GM18951 (cell line): ENCODE measurements around the gene TBC1D21.
"Not testable (repeated sequence)": the region's sequence is repeated elsewhere in the genome, so short reads cannot be mapped to it uniquely, and the experiment has no call there.

Experiments used
- POLR2A ChIP-seq: IDR thresholded peaks from 4 replicates; pipeline ENCODE4 v1.6.1; 2011; ENCODE audit warnings: mild to moderate bottlenecking; ENCODE audit not compliant: insufficient read length, insufficient read depth; ENCODE audit errors: extremely low read depth
- in situ Hi-C: fragments of 300-500 bp; cut with MboI; formaldehyde crosslinking; loops from one replicate; pipeline ENCODE4 v1.12.0; 2022; ENCODE audit warnings: low sequenced_read_pairs, mixed read lengths, inconsistent platforms; ENCODE audit not compliant: unreplicated experiment

The TBC1D21 gene

GRCh38 chr15:73927476-73928240 lies 54.3 kb downstream of the TBC1D21 start:
- in situ Hi-C loops, result no loop called here
- TF ChIP-seq POLR2A, result no peak

GRCh38 chr15:73928241-73928579 lies 54.8 kb downstream of the TBC1D21 start:
- in situ Hi-C loops, result no loop called here
- no peak for TF ChIP-seq POLR2A

GRCh38 chr15:73928971-73929627 lies 55.7 kb downstream of the TBC1D21 start:
- TF ChIP-seq POLR2A, result no peak
- in situ Hi-C loops, result no loop called here

- in situ Hi-C loops, result no loop called here
- TF ChIP-seq POLR2A, result no peak
Measured at GRCh38 chr15:73930371-73930770, 57.0 kb downstream of the TBC1D21 start.

- in situ Hi-C loops, result no loop called here
- no peak for TF ChIP-seq POLR2A
Measured at GRCh38 chr15:73930790-73931281, 57.5 kb downstream of the TBC1D21 start.

GRCh38 chr15:73931441-73931840 lies 58.1 kb downstream of the TBC1D21 start:
- TF ChIP-seq POLR2A, result no peak
- in situ Hi-C loops, result no loop called here

- TF ChIP-seq POLR2A, result no peak
- in situ Hi-C loops, result no loop called here
Measured at GRCh38 chr15:73932381-73933191, 59.2 kb downstream of the TBC1D21 start.

- in situ Hi-C loops, result no loop called here
- TF ChIP-seq POLR2A, result no peak
Measured at GRCh38 chr15:73934281-73934680, 60.9 kb downstream of the TBC1D21 start.

GRCh38 chr15:73935547-73935946 lies 62.2 kb downstream of the TBC1D21 start:
- no peak for TF ChIP-seq POLR2A
- in situ Hi-C loops, result no loop called here

- no peak for TF ChIP-seq POLR2A
- in situ Hi-C loops, result no loop called here
Measured at GRCh38 chr15:73936181-73936580, 62.8 kb downstream of the TBC1D21 start.

- no peak for TF ChIP-seq POLR2A
- in situ Hi-C loops, result no loop called here
Measured at GRCh38 chr15:73936588-73937290, 63.4 kb downstream of the TBC1D21 start.

GRCh38 chr15:73937296-73937695 lies 63.9 kb downstream of the TBC1D21 start:
- in situ Hi-C loops, result no loop called here
- TF ChIP-seq POLR2A, result no peak

GRCh38 chr15:73937726-73938125 lies 64.4 kb downstream of the TBC1D21 start:
- in situ Hi-C loops, result no loop called here
- no peak for TF ChIP-seq POLR2A

GRCh38 chr15:73938516-73938915 lies 65.2 kb downstream of the TBC1D21 start:
- in situ Hi-C loops, result not testable (repeated sequence)
